ENCODE measurements around the gene ZBED2. TPM values are rescaled to one million over a fixed set of nuclear protein-coding genes. Genes with fewer than 3 reads are reported as not detected.
A peak's percentile ranks its signal among the peaks of the same experiment; 100 is the strongest.

Gene ZBED2
- 7.3 and 7.8 TPM in 2 replicates for polyA plus RNA-seq (2013)

GRCh38 chr3:111595232-111595631, at the start of gene ZBED2:
ZBED2 (minus strand) TSS chr3:111595346; CDS start chr3:111594201, 1,145 bp downstream.
- Histone ChIP-seq H3K4me1 (ENCODE audit: control insufficient read depth in 1 of 2, insufficient read depth in 2 of 2, low read length in 2 of 2) (peaks cover 14 to 25% of the 10 kb centered on the region in 2 experiments), H3K36me3 (ENCODE audit: control insufficient read depth in 1 of 2, insufficient read depth in 2 of 2, low read length in 2 of 2) (no peaks in the 10 kb centered on the region), H3K4ac (ENCODE audit: low read depth, low read length) (no peak within 1 kb of the TSS), H2BK5ac (ENCODE audit: low read depth, low read length, poor library complexity) (peak within 1 kb of the TSS; percentile 79), H3K9me3 (ENCODE audit: insufficient read depth, low read depth, low read length) (peaks cover 2% of the 10 kb centered on the region), H4K12ac (ENCODE audit: low read depth, low read length) (no peak within 1 kb of the TSS), H3K79me1 (ENCODE audit: low read length) (peaks cover 11% of the 10 kb centered on the region), H2BK12ac (ENCODE audit: low read length) (peak within 1 kb of the TSS; percentile 69), H2BK120ac (ENCODE audit: insufficient read depth, low read length, poor library complexity) (peak within 1 kb of the TSS; percentile 25), H3K27me3 (ENCODE audit: insufficient read depth, low read length) (no peaks in the 10 kb centered on the region), H2AK5ac (ENCODE audit: low read length) (no peak within 1 kb of the TSS), H3K79me2 (ENCODE audit: control insufficient read depth, insufficient read depth, low read length, poor library complexity) (peaks cover 1% of the 10 kb centered on the region), H3K23ac (ENCODE audit: low read length) (no peak within 1 kb of the TSS), H3K18ac (ENCODE audit: low read length) (peak within 1 kb of the TSS; percentile 41), H3K27ac (ENCODE audit: low read depth, low read length) (peak within 1 kb of the TSS; percentile 28), H4K8ac (ENCODE audit: low read depth, low read length) (peak within 1 kb of the TSS; percentile 35), H3K9ac (ENCODE audit: low read length) (no peak within 1 kb of the TSS), H2AFZ (ENCODE audit: insufficient read depth, low read length, poor library complexity) (no peak within 1 kb of the TSS), H3K4me3 (ENCODE audit: low read depth, low read length) (no peak within 1 kb of the TSS), H4K91ac (ENCODE audit: low read depth, low read length) (peak within 1 kb of the TSS; percentile 56), H3K4me2 (ENCODE audit: low read length) (peak within 1 kb of the TSS; percentile 38), H3K14ac (ENCODE audit: low read length) (no peak within 1 kb of the TSS)
- WGBS (ENCODE audit: extremely low coverage, insufficient coverage, insufficient read length) = no CpG with 5 or more reads among the region's 2 CpGs
- DNase-seq = no peak

GRCh38 chr3:111639316-111639715, 44.2 kb upstream of the ZBED2 start:
- Histone ChIP-seq H3K4ac (ENCODE audit: low read depth, low read length) (no peak overlapping the region), H3K14ac (ENCODE audit: low read length) (no peak overlapping the region), H2AFZ (ENCODE audit: insufficient read depth, low read length, poor library complexity) (no peak overlapping the region), H2BK120ac (ENCODE audit: insufficient read depth, low read length, poor library complexity) (no peak overlapping the region), H3K9me3 (ENCODE audit: insufficient read depth, low read depth, low read length) (peaks cover 3% of the 10 kb centered on the region), H3K23ac (ENCODE audit: low read length) (no peak overlapping the region), H3K79me2 (ENCODE audit: control insufficient read depth, insufficient read depth, low read length, poor library complexity) (no peaks in the 10 kb centered on the region), H4K12ac (ENCODE audit: low read depth, low read length) (no peak overlapping the region), H3K27ac (ENCODE audit: low read depth, low read length) (no peak overlapping the region), H2AK5ac (ENCODE audit: low read length) (no peak overlapping the region), H3K27me3 (ENCODE audit: insufficient read depth, low read length) (no peaks in the 10 kb centered on the region), H3K79me1 (ENCODE audit: low read length) (no peaks in the 10 kb centered on the region), H3K36me3 (ENCODE audit: control insufficient read depth in 1 of 2, insufficient read depth in 2 of 2, low read length in 2 of 2) (no peaks in the 10 kb centered on the region), H3K18ac (ENCODE audit: low read length) (no peak overlapping the region), H3K4me2 (ENCODE audit: low read length) (no peak overlapping the region), H3K9ac (ENCODE audit: low read length) (no peak overlapping the region), H3K4me1 (ENCODE audit: control insufficient read depth in 1 of 2, insufficient read depth in 2 of 2, low read length in 2 of 2) (no peaks in the 10 kb centered on the region), H4K91ac (ENCODE audit: low read depth, low read length) (no peak overlapping the region), H4K8ac (ENCODE audit: low read depth, low read length) (no peak overlapping the region), H2BK12ac (ENCODE audit: low read length) (no peak overlapping the region), H2BK5ac (ENCODE audit: low read depth, low read length, poor library complexity) (no peak overlapping the region), H3K4me3 (ENCODE audit: low read depth, low read length) (no peak overlapping the region)
- DNase-seq = no peak
- no CpG with 5 or more reads among the region's 4 CpGs for WGBS (ENCODE audit: extremely low coverage, insufficient coverage, insufficient read length)

GRCh38 chr3:111636366-111636885, 41.3 kb upstream of the ZBED2 start:
- Histone ChIP-seq H2AFZ (ENCODE audit: insufficient read depth, low read length, poor library complexity) (no peak overlapping the region), H4K12ac (ENCODE audit: low read depth, low read length) (no peak overlapping the region), H3K27me3 (ENCODE audit: insufficient read depth, low read length) (no peaks in the 10 kb centered on the region), H3K36me3 (ENCODE audit: control insufficient read depth in 1 of 2, insufficient read depth in 2 of 2, low read length in 2 of 2) (no peaks in the 10 kb centered on the region), H3K9me3 (ENCODE audit: insufficient read depth, low read depth, low read length) (peaks cover 3% of the 10 kb centered on the region), H4K91ac (ENCODE audit: low read depth, low read length) (no peak overlapping the region), H3K79me1 (ENCODE audit: low read length) (no peaks in the 10 kb centered on the region), H3K79me2 (ENCODE audit: control insufficient read depth, insufficient read depth, low read length, poor library complexity) (no peaks in the 10 kb centered on the region), H3K14ac (ENCODE audit: low read length) (no peak overlapping the region), H3K9ac (ENCODE audit: low read length) (no peak overlapping the region), H2BK120ac (ENCODE audit: insufficient read depth, low read length, poor library complexity) (no peak overlapping the region), H3K23ac (ENCODE audit: low read length) (no peak overlapping the region), H3K4me1 (ENCODE audit: control insufficient read depth in 1 of 2, insufficient read depth in 2 of 2, low read length in 2 of 2) (no peaks in the 10 kb centered on the region), H3K4me3 (ENCODE audit: low read depth, low read length) (no peak overlapping the region), H2BK5ac (ENCODE audit: low read depth, low read length, poor library complexity) (no peak overlapping the region), H3K4me2 (ENCODE audit: low read length) (no peak overlapping the region), H2AK5ac (ENCODE audit: low read length) (no peak overlapping the region), H3K4ac (ENCODE audit: low read depth, low read length) (no peak overlapping the region), H4K8ac (ENCODE audit: low read depth, low read length) (no peak overlapping the region), H3K27ac (ENCODE audit: low read depth, low read length) (no peak overlapping the region), H2BK12ac (ENCODE audit: low read length) (no peak overlapping the region), H3K18ac (ENCODE audit: low read length) (no peak overlapping the region)
- no CpG with 5 or more reads among the region's 4 CpGs for WGBS (ENCODE audit: extremely low coverage, insufficient coverage, insufficient read length)
- no peak for DNase-seq

GRCh38 chr3:111635403-111635802, 40.3 kb upstream of the ZBED2 start:
- no peak overlapping the region for H3K4me2 ChIP-seq (ENCODE audit: low read length)
- H3K27me3 ChIP-seq (ENCODE audit: insufficient read depth, low read length) = no peaks in the 10 kb centered on the region
- no peaks in the 10 kb centered on the region for H3K79me2 ChIP-seq (ENCODE audit: control insufficient read depth, insufficient read depth, low read length, poor library complexity)
- no peak overlapping the region for H2AFZ ChIP-seq (ENCODE audit: insufficient read depth, low read length, poor library complexity)
- no peak overlapping the region for H2AK5ac ChIP-seq (ENCODE audit: low read length)
- no peaks in the 10 kb centered on the region for H3K79me1 ChIP-seq (ENCODE audit: low read length)
- no peak overlapping the region for H3K4me3 ChIP-seq (ENCODE audit: low read depth, low read length)
- H3K18ac ChIP-seq (ENCODE audit: low read length) = no peak overlapping the region
- no peak for DNase-seq
- no peak overlapping the region for H2BK12ac ChIP-seq (ENCODE audit: low read length)
- no peak overlapping the region for H4K8ac ChIP-seq (ENCODE audit: low read depth, low read length)
- no peak overlapping the region for H4K12ac ChIP-seq (ENCODE audit: low read depth, low read length)
- H3K4ac ChIP-seq (ENCODE audit: low read depth, low read length) = no peak overlapping the region
- H3K9me3 ChIP-seq (ENCODE audit: insufficient read depth, low read depth, low read length) = peaks cover 3% of the 10 kb centered on the region
- WGBS (ENCODE audit: extremely low coverage, insufficient coverage, insufficient read length) = no CpG with 5 or more reads among the region's 2 CpGs
- no peaks in the 10 kb centered on the region for H3K36me3 ChIP-seq (ENCODE audit: control insufficient read depth in 1 of 2, insufficient read depth in 2 of 2, low read length in 2 of 2)
- no peak overlapping the region for H3K9ac ChIP-seq (ENCODE audit: low read length)
- H2BK120ac ChIP-seq (ENCODE audit: insufficient read depth, low read length, poor library complexity) = no peak overlapping the region
- no peak overlapping the region for H3K14ac ChIP-seq (ENCODE audit: low read length)
- no peak overlapping the region for H4K91ac ChIP-seq (ENCODE audit: low read depth, low read length)
- H3K23ac ChIP-seq (ENCODE audit: low read length) = no peak overlapping the region
- H3K27ac ChIP-seq (ENCODE audit: low read depth, low read length) = no peak overlapping the region
- no peak overlapping the region for H2BK5ac ChIP-seq (ENCODE audit: low read depth, low read length, poor library complexity)
- no peaks in the 10 kb centered on the region for H3K4me1 ChIP-seq (ENCODE audit: control insufficient read depth in 1 of 2, insufficient read depth in 2 of 2, low read length in 2 of 2)

Measured in trophoblast cell (in vitro differentiated cells and primary cell).